GM18873 (cell line): ENCODE results near the gene TAT.
"Not testable (repeated sequence)": the region's sequence is repeated elsewhere in the genome, so short reads cannot be mapped to it uniquely, and the experiment has no call there.

ENCODE experiments used
- ATAC-seq: cut with Tn5 transposase; IDR thresholded peaks from one replicate; pipeline ENCODE4 v1.9.1; 2021; ENCODE audit warnings: mild to moderate bottlenecking, moderate library complexity, moderate number of reproducible peaks; ENCODE audit not compliant: unreplicated experiment, low FRiP score

Gene TAT

GRCh38 chr16:71576971-71577370, at the start of gene TAT:
TSS of gene TAT (minus strand) at chr16:71577092. CDS start at chr16:71576415, 677 bp downstream.
- ATAC-seq = no peak

GRCh38 chr16:71626018-71626857, 49.3 kb upstream of the TAT start, which contains the start of gene MARVELD3:
TSS of gene MARVELD3 (plus strand) at chr16:71626184. CDS start at chr16:71626230, 46 bp downstream.
- ATAC-seq = no peak

DNA sequence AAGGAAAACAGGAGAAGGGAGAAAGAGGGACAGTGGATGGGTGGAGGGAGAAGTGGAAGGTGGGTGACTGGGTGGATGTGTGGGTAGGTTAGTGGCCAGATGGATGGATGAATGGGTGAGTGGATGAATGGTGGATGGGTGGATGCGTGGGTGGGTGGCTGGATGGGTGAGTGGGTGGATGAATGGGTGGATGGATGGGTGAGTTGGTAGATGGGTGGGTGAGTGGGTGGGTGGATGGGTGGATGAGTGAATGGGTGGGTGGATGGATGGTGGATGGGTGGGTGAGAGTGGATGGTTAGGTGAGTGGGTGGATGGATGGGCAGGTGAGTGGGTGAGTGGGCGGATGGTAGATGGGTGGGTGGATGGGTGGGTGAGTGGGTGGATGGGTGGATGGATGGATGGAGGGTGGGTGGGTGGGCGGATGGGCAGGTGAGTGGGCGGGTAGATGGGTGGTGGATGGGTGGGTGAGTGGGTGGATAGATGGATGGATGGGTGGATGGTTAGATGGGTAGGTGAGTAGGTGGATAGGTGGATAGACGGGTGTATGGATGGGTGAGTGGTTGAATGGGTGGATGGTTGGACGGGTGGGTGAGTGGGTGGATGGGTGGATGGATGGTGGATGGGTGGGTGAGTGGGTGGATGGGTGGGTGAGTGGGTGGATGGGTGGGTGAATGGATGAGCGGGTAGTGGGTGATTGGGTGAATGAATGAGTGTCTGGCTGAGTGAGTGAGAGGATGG, 48.4 kb upstream of the TAT start:
- no peak for ATAC-seq

GRCh38 chr16:71623597-71623996, 46.7 kb upstream of the TAT start:
- ATAC-seq = no peak

GRCh38 chr16:71622088-71622487, 45.2 kb upstream of the TAT start:
- no peak for ATAC-seq

DNA sequence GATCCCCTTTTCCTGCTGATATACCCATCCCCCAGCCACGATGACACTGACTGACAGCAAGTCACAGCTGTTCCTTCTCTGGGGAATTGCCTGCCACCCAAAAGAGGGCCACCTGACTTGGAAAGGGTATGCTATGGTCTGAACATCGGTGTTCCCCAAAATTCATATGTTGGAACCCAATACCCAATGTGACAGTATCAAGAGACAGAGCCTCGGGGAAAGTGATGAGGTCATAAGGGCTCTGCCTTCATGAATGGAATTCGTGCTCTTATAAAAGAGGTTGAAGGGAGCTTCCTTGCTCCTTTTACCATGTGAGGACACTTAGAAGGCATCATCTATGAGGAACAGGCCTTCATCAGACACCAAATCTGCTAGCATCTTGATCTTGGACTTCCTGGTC, 41.5 kb upstream of the TAT start:
- ATAC-seq = no peak

DNA sequence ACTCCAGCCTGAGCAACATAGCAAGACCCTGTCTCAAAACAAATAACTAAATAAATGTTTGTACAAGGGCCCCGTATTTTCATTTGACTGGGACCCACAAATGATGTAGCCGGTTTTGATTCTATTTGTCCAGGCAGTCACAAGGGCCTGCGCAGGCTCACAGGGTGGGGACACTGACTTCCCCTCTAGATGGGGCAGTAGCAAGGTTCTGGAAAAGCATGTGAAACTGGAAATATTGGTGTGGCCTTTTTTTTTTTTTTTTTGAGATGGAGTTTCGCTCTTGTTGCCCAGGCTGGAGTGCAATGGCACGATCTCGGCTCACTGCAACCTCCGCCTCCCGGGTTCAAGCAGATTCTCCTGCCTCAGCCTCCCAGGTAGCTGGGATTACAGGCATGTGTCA, 38.1 kb upstream of the TAT start:
- ATAC-seq = not testable (repeated sequence)

DNA sequence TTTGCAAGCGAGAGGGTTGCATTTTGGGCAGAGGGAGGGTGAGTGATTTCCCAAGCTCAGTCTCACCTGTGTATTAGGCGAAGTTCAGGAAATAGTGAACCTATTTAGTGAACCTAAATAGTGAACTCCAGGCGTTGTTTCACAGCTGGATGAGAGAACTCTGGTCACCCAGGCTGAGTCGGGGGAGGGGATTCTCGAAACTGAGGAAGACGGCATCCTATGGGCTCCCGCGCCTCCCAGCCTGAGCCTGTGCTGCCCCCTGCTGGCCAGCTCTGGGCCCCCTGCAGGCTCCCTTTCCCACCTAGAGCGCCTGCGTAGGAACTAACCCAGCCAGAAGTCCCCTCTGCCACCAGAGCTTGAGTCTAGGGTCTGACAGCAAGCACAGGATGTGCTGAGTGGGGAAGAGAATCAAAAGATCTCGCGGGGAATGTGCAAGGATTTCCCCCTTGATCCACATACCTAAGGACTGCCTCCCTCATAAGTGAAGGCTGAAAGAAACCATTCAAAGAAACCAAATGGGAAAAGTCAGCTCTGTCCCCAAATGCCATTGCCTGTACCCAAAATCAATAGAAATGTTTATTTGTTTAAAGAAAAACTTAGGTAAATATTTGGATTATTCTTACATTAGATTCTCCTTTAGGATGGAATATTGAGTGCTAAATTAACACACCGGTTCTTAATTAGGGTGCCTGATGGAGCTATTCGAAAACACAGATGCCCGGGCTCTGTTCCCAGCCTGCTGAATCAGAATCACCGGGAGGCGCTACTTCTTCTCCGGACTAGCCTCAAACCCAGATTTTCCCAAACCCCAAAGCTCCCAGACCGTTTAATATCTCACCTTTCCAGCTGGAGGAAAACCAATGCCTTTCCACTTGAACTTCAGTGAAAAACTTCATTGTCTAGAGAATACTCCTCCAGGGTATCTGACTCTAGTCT, 34.3 kb upstream of the TAT start:
- no peak for ATAC-seq

GRCh38 chr16:71610447-71610846, 33.6 kb upstream of the TAT start:
- no peak for ATAC-seq

DNA sequence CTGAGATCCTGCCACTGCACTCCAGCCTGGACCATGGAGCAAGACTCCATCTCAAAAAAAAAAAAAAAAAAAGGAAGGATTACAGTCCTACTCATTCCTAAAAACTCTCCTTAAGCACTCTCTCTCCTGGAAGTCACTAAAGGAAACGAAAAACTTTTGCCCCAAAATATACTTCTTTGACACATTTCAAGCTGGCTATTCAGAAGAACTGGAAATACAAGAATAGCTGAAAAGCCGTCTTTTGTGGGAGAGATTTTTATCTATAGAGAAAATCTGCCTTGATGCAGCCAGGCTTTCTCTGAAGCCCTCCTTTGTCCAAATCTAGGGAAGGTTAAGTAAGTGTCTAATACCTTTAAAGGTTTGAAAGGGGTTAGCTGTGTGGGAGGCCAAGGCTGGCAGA, 32.2 kb upstream of the TAT start:
- no peak for ATAC-seq

DNA sequence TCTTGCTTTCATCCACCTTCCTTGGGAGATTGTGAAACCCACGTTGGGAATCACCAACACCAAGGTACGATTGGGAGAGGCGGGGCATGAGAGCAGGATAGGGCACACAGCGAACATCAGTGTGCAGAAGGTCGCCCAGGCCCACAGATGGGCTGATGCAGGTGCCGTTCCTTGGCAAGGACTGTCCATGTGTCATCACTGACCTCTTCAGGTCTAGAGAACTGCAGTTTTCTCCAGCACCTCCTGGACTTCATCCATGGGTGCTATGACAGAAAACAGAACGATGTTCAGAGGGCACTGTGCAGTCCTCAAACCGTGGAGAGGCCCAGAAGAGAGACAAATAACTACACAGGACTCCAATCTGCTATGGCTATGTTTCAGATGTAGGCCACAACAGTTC, 23.9 kb upstream of the TAT start:
- no peak for ATAC-seq

DNA sequence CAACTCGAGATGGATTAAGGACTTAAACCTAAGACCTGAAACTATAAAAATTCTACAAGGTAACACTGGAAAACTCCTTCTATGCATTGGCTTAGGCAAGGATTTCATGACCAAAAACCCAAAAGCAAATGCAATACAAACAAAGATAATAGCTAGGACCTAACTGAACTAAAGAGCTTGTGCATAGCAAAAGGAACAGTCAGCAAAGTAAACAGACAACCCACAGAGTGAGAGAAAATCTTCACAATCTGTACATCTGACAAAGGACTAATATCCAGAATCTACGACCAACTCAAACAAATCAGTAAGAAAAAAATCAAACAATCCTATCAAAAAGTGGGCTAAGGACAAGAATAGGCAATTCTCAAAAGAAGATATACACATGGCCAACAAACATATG, 21.5 kb upstream of the TAT start:
- not testable (repeated sequence) for ATAC-seq

DNA sequence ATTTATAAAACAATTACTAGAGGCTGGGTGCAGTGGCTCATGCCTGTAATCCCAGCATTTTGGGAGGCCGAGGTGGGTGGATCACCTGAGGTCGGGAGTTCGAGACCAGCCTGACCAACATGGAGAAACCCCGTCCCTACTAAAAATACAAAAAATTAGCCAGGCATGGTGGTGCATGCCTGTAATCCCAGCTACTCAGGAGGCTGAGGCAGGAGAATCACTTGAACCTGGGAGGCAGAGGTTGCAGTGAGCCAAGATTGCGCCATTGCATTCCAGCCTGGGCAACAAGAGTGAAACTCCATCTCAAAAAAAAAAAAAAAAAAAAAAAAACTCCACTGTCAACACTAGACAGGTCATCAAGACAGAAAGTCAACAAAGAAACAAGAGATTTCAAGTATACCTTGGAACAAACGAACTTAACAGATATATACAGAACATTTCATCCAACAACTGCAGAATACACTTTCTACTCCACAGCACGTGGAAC, 18.5 kb upstream of the TAT start:
- ATAC-seq = not testable (repeated sequence)

GRCh38 chr16:71594000-71594646, 17.2 kb upstream of the TAT start:
- ATAC-seq = no peak

DNA sequence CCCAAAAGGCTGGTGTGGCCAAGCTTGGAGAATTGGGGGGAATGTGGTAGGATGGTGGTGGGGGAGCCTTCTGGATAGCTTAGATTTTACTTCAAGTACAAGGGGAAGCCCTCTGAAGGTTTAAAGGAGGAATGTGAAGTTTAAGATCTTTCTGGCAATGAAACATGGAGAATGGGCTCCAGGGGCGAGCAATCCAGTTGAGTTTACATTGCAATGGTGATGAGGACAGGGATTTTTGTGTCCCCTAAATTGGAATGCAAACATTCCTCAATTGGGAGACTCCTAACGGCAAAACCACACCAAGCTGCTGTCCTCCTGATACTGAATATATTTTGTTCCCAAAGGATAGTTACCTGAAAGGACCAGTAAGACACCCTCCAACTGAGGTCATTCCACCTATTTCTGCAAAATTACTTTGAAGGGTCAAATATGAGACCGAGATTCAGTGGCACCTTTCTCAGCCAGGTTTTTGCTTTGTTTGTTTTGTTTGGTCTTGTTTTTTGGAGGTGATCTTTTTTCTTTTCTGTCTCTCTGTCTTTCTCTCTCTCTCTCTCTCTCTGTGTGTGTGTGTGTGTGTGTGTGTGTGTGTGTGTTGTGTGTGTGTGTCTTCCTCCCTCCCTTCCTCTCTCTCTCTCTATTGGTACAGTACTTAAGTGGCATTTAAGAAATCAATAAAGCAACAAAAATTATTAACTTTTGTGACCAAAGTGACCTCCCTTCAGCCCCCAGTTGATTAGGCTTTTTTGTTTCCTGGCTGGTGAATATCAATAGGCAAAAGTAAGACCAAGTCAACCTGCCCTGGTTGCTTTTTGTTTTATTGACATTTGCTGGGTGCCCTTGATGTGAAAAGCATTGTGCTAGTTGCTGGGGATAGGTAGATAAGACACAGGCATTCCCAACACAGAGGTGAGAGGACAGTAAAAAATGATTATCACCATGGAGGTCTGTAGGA, 16.4 kb upstream of the TAT start:
- ATAC-seq = no peak

DNA sequence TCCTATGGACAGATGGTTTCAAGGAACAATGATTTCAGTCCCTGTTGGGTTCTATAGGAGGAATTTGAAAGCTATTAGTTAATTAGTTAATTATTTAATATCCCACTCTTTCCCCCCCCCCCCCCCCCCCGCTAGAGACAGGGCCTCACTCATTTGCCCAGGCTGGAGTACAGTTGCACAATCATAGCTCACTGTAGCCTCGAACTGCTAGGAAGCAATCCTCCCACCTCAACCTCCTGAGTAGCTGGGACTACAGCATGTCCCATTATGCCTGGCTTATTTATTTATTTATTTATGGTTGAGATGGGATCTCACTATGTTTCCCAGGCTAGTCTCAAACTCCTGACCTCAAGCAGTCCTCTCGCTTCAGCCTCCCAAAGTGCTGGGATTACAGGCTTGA, 15.0 kb upstream of the TAT start:
- no peak for ATAC-seq

DNA sequence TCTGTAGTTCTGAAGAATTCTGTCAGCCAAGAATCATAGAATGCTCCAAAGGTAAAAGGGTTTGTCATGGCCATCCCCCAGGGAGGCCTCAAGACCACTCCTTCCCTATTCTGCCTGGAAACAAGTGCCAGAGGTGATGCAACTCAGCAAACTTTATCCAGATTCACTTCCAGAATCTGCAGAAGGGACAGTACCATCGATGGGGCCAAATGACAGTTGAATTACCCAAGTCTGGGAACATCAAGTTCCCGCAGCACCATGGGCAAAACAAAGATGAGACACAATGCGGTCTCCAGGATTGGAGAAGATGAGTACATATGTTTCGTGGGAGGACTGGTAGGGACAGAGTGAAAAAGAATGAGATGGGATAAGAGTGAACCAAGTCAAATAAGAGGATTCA, 13.7 kb upstream of the TAT start:
- ATAC-seq = no peak

- ATAC-seq = not testable (repeated sequence)
Observed at GRCh38 chr16:71590071-71590470, 13.2 kb upstream of the TAT start.

DNA sequence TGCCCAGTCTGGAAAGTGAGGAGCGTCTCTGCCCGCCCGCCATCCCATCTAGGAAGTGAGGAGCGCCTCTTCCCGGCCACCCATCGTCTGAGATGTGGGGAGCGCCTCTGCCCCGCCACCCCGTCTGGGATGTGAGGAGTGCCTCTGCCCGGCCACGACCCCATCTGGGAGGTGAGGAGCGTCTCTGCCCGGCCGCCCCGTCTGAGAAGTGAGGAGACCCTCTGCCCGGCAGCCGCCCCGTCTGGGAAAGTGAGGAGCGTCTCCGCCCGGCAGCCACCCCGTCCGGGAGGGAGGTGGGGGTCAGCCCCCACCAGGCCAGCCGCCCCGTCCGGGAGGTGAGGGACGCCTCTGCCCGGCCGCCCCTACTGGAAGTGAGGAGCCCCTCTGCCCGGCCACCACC, 12.4 kb upstream of the TAT start:
- not testable (repeated sequence) for ATAC-seq
